ENCODE measurements around the gene UBA7.

GRCh38 chr3:49785565-49786356 is 28.0 kb downstream of the UBA7 start:
- TF ChIP-seq, protein P1, sequence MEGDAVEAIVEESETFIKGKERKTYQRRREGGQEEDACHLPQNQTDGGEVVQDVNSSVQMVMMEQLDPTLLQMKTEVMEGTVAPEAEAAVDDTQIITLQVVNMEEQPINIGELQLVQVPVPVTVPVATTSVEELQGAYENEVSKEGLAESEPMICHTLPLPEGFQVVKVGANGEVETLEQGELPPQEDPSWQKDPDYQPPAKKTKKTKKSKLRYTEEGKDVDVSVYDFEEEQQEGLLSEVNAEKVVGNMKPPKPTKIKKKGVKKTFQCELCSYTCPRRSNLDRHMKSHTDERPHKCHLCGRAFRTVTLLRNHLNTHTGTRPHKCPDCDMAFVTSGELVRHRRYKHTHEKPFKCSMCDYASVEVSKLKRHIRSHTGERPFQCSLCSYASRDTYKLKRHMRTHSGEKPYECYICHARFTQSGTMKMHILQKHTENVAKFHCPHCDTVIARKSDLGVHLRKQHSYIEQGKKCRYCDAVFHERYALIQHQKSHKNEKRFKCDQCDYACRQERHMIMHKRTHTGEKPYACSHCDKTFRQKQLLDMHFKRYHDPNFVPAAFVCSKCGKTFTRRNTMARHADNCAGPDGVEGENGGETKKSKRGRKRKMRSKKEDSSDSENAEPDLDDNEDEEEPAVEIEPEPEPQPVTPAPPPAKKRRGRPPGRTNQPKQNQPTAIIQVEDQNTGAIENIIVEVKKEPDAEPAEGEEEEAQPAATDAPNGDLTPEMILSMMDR (IDR thresholded peaks at IDR 0.05), result no peak
- no peak for TF ChIP-seq ZFX (IDR thresholded peaks at IDR 0.05; ENCODE audit: borderline replicate concordance)
